BJ (cell line): ENCODE measurements around the gene NCOR2. TPM values are rescaled to one million over a fixed set of nuclear protein-coding genes. Genes with fewer than 3 reads are reported as not detected.
A peak's percentile ranks its signal among the peaks of the same experiment; 100 is the strongest.

Source experiments
- CTCF ChIA-PET: fragments of 350-600 bp; formaldehyde crosslinking; extraction: SDS; loops from one replicate; lab custom pipeline; 2021; ENCODE audit warnings: antibody characterized with exemption, inconsistent platforms; lab: Yijun Ruan, JAX
- POLR2A ChIA-PET: fragments of 300-600 bp; sonication (Branson Sonifier 250); formaldehyde crosslinking; extraction: SDS; loops from one replicate; lab custom pipeline; 2021; ENCODE audit warnings: antibody characterized with exemption; lab: Charles Lee
- DNase-seq: peaks from one replicate; pipeline ENCODE4 v3.0.0-alpha.2; 2011; ENCODE audit warnings: low read depth
- H3K27me3 ChIP-seq: 2 replicates; pipeline ENCODE4 v1.6.0; 2011; ENCODE audit warnings: low read length; ENCODE audit not compliant: control insufficient read depth, insufficient read depth
- H3K36me3 ChIP-seq: 2 replicates; pipeline ENCODE4 v1.5.1; 2011; ENCODE audit warnings: low read length; ENCODE audit not compliant: control insufficient read depth, insufficient read depth
- H3K4me3 ChIP-seq: 2 replicates; pipeline ENCODE4 v1.5.1; 2011; ENCODE audit warnings: low read depth, mild to moderate bottlenecking, control low read depth, low read length
- CTCF ChIP-seq: IDR thresholded peaks from 2 replicates; pipeline ENCODE4 v1.5.1; 2011; ENCODE audit warnings: low read depth, mild to moderate bottlenecking, control low read depth, inconsistent platforms, low read length, moderate library complexity; ENCODE audit not compliant: insufficient read depth
- polyA plus RNA-seq: library from polyadenylated mRNA; depleted of rRNA; stranded (reverse); fragments of >200 nt; gene quantifications from 2 replicates; pipeline ENCODE4 v1.2.3, GENCODE V29; 2011

The NCOR2 gene
- polyA plus RNA-seq, 1 experiment, result 8.3 TPM

GRCh38 chr12:124525927-124526692 lies 41.3 kb downstream of the NCOR2 start:
- CTCF ChIA-PET, result interaction anchor here (0.9 kb wide), 1 partner anchor 127 kb away, joined by 3 read pairs; no protein-coding TSS in a partner anchor
- no peak for DNase-seq
- POLR2A ChIA-PET, result no interaction called here
- Histone ChIP-seq H3K27me3 (no peaks in the 10 kb centered on the region), H3K36me3 (no peaks in the 10 kb centered on the region; the same call in 1 of the 2 replicates), H3K4me3 (no peak overlapping the region)
- TF ChIP-seq CTCF, result no peak

DNA sequence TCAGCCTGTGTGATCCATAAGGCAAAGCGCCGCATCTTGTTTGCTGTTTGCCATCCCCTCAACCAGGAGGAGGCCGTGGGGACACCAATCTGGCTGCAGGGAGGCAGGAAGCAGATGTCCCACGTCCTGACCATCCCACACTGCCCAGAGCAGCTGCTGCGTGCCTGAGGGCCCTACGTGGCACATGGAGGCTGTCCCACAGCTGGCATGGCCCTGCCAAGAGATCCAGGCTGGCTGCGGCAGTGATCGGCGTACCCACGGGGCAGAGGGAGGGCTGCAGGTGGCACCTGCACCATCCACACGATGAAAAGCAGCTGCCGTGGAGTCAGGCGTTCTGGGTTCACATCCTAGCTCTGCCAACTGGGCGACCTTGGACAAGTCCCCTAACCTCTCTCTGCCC lies 42.0 kb downstream of the NCOR2 start:
- DNase-seq, result no peak
- no peaks in the 10 kb centered on the region for H3K27me3 ChIP-seq
- ChIA-PET CTCF (no interaction called here), POLR2A (no interaction called here)
- H3K4me3 ChIP-seq, result no peak overlapping the region
- TF ChIP-seq CTCF, result no peak
- H3K36me3 ChIP-seq, result no peaks in the 10 kb centered on the region; the same call in 1 of the 2 replicates

GRCh38 chr12:124524231-124524925 lies 43.0 kb downstream of the NCOR2 start:
- CTCF ChIA-PET, result interaction anchor here (0.7 to 1.2 kb wide), 3 partner anchors 13 to 256 kb away, joined by 3 to 4 read pairs (median 4); partner anchors contain the start of gene NCOR2
- Histone ChIP-seq H3K4me3 (no peak overlapping the region), H3K27me3 (no peaks in the 10 kb centered on the region), H3K36me3 (no peaks in the 10 kb centered on the region; the same call in 1 of the 2 replicates)
- DNase-seq, result peak; percentile 82
- POLR2A ChIA-PET, result interaction anchor here (1.1 kb wide), 1 partner anchor 12 kb away, joined by 3 read pairs; no protein-coding TSS in a partner anchor
- TF ChIP-seq CTCF, result no peak

GRCh38 chr12:124523071-124523470 lies 44.3 kb downstream of the NCOR2 start:
- DNase-seq, result no peak
- POLR2A ChIA-PET, result interaction anchor here (0.6 to 1.1 kb wide), 3 partner anchors 11 to 411 kb away, joined by 3 to 7 read pairs (median 3); no protein-coding TSS in a partner anchor
- no peak for TF ChIP-seq CTCF
- Histone ChIP-seq H3K36me3 (no peaks in the 10 kb centered on the region; the same call in 1 of the 2 replicates), H3K4me3 (no peak overlapping the region), H3K27me3 (no peaks in the 10 kb centered on the region)
- CTCF ChIA-PET, result no interaction called here

DNA sequence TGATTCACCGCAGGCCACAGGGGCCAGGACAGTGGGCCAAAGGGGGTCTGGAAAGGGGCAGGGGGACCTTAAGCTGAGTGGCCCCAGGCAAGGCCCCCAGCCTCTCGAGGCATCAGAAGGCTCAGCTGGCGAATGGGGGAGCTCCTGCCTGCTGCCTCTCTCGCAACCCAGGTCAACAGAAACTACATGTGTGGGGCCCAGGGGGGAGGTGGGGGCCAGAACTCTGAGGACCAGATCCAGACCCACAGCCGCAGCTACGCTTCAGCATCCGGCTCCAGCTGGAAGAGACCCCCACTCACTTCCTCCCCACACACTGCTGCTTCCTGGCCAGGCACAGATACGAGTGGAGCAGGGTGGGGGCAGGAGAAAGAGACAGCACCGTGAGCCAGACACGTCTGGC lies 46.5 kb downstream of the NCOR2 start:
- no peak for DNase-seq
- Histone ChIP-seq H3K4me3 (no peak overlapping the region), H3K36me3 (no peaks in the 10 kb centered on the region; the same call in 1 of the 2 replicates), H3K27me3 (no peaks in the 10 kb centered on the region)
- TF ChIP-seq CTCF, result no peak
- ChIA-PET CTCF (interaction anchor here (0.9 to 1.6 kb wide), 2 partner anchors 120 to 246 kb away, joined by 3 to 6 read pairs; no protein-coding TSS in a partner anchor), POLR2A (no interaction called here)
